Heart left ventricle (tissue), 13 donors: ENCODE data around the gene GTPBP6.

Experiments
- CTCF ChIP-seq, 12 donors: fragments of 200-600 bp; sonication (generic) in 4 of 12; IDR thresholded peaks; one replicate each; pipeline versions ENCODE4 v1.5.0 to v1.8.0; 2018 to 2022; ENCODE audit warnings: antibody characterized with exemption in 12 of 12, mild to moderate bottlenecking in 5 of 12
- POLR2A ChIP-seq, 2 donors: fragments of 450-650 bp; IDR thresholded peaks; one replicate each; pipeline ENCODE4 v1.6.1; 2017; ENCODE audit warnings: antibody characterized with exemption in 2 of 2, mild to moderate bottlenecking in 2 of 2, moderate library complexity in 2 of 2
- donor health status: ischemic (EF 13 %, LVEDD 7.1; RV severe dilation, severe dysfunction).
- donor health status: DM: no; HTN: yes; CAD: no.
- donor health status: DM: no; HTN: no; CAD: no.
- donor health status: ischemic (EF 25% LVEDD 6.9; RV normal size, moderate dysfunction).
- donor health status: ischemic (EF 25% LVEDD 5.7; RV mildly dilated, moderate dysfunction).
- donor health status: ischemic (EF 35%, LVEDD 5.7; RV mildly dilated, moderate dysfunction).
- donor health status: nonischemic (EF 11% LVEDD 7.7; RV severe dilation, severe dysfunction).
- donor health status: DM: yes; HTN: yes; CAD: no.
- donor health status: PGD.
- donor health status: ischemic (EF 29% LVEDD 5.4; RV normal size, mild dysfunction).
- donor health status: nonischemic (EF 23%, LVEDD 6.1; RV moderate dilation, normal function).

- TF ChIP-seq CTCF (IDR thresholded peaks at IDR 0.05) (no peak), POLR2A (IDR thresholded peaks at IDR 0.05) (no peak)
Observed at GRCh38 chrX:327660-328126, 9.1 kb upstream of the GTPBP6 start.
